GM19324 (cell line): Measurements from ENCODE around the gene GP2.

Experiments
- ATAC-seq: cut with Tn5 transposase; IDR thresholded peaks from one replicate; pipeline ENCODE4 v1.9.1; 2021; ENCODE audit warnings: mild to moderate bottlenecking, moderate library complexity; ENCODE audit not compliant: unreplicated experiment, low FRiP score

Gene GP2

GRCh38 chr16:20308266-20308665 lies 19.0 kb downstream of the GP2 start:
- no peak for ATAC-seq

DNA sequence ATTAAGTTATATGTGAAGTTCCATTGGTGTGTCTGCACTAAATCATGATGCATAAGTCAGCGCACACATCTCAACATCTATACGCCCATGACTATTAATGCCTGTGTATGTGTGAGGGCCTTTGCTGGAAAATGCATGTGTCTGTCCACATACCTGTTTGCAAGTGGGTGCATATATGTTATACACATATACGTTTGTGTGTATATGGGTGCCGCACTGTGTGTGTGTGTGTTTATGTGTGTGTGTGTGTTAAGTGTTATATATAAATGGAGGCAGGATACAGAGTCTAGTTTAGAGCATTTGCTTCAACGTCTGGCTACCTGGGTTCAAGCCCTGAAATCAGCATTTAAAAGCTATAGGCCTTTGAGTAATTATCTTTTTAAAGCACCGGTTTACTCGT lies 19.5 kb downstream of the GP2 start:
- ATAC-seq: no peak

GRCh38 chr16:20307240-20307671 lies 20.1 kb downstream of the GP2 start:
- ATAC-seq: no peak

DNA sequence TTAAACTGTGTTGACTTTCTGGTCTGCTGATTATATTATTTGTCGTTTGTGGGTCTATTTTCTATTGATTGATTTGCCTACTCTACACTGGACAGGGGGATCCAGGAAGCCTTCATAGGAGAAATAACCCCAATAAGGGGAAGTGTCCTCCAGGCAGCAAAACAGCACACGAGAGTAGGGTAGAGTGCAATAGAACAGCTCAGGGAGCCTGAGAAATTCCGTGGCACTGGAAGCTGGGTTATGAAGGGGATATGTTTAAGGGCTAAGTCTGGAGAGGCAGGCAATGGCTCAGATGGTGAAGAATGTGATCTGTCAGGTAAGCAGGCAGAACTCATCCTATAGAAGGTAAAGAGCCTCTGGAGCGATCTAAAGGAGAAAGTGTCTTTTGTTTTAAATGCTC lies 20.9 kb downstream of the GP2 start:
- ATAC-seq: no peak

- no peak for ATAC-seq
Observed at GRCh38 chr16:20303012-20303411, 24.3 kb downstream of the GP2 start.

DNA sequence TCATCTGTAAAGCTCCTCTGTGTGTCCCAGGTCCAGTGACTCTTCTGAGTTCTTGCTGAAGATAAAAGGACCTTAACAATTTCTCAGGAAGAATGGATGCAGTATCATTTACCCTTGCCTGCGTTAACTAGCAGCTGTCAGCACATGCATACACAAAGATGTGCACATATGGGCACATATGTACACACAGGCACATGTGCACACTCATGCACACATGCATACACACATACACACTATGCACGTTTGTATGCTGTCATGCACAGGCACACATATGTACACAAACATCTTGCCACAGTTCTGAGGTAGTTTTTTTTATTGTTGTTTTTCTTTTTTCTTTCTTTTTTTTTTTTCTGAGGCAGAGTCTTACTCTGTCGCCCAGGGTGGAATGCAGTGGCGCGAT lies 24.9 kb downstream of the GP2 start:
- ATAC-seq: no peak

GRCh38 chr16:20301840-20302239 lies 25.5 kb downstream of the GP2 start:
- no peak for ATAC-seq

DNA sequence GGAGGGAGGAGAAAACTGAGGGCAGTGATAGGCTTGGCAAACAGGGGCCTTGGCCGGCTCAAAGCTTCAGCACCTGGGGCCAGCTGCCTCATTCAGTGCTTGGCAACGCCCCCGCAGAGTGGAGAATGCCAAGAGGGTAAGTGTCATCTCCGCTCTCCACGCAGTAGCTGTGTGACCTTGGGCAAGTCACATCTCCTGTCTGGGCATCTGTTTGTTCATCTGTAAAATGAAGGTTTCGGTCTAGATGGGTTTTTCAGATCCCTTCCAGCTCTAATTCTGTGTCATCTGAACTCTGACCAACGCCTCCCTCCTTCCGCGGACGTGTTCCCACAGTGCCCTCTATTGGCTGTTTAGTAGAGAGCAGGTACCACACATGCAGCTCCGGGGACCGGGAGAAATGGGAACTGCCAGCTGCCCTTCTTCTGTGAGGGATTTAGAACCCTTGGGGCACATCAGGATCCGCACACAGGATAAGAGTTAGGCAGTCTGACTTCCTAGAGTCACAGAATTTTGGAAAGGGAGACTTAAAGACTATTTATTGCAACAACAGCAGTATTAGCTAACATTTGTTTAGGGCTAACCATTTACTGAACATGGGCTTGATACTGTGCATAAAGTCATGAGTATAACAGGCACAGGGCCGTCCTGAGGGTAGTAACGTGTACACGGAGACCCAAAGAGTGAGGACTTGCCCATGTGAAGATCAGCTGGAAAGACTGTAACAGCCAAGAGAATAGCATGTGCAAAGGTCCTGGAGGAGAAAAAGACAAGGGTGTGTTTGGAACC lies 26.8 kb downstream of the GP2 start:
- ATAC-seq: no peak

GRCh38 chr16:20298452-20298851 lies 28.9 kb downstream of the GP2 start:
- no peak for ATAC-seq

DNA sequence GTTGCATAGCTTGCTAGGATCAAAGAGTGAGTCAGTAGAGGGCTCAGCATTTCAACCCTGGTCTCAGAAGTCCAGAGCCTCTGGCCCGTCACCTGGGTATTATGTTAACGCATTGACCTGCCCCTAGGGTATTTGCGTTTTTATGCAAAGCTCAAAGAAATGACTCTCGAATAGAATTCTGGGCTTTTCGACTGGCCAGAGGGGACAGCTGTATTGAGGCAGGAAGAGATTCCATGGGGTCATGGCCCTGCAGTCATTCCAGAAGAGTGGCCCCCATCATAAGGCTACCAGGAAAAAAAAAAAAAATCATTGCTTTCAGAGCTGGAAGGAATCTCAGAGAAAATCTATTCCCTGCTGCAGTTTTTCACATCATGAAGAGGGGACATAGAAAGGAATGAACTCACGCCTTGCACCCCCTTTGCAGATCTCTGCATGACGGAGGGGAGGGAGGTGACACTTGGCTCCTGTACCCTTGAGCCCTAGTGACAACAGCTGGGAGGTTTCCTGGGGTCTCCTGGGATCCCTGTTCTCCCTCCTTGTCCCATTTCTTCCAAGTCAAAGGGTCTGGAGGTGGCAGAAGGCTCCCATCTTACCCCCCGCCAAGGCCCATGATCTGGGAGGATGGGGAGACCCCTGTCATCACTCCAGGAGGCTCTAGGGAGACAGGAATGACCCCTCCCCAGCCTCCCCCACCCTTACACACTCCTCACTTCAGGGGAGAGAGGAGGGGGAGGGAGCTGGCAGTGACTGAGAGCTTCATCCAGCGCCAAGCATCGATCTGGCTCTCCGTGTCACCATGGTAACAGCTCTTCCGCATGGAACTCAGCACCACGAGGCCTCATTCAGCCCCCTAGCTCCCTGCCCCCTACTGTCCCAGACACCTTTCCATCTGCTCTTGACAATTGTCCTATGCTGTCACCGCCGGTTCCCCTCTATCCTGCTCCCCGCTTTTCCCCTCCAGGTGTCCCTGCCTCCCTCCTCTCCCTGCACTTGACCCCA lies 35.8 kb downstream of the GP2 start:
- ATAC-seq: no peak

GRCh38 chr16:20289571-20289970 lies 37.7 kb downstream of the GP2 start:
- ATAC-seq: no peak

DNA sequence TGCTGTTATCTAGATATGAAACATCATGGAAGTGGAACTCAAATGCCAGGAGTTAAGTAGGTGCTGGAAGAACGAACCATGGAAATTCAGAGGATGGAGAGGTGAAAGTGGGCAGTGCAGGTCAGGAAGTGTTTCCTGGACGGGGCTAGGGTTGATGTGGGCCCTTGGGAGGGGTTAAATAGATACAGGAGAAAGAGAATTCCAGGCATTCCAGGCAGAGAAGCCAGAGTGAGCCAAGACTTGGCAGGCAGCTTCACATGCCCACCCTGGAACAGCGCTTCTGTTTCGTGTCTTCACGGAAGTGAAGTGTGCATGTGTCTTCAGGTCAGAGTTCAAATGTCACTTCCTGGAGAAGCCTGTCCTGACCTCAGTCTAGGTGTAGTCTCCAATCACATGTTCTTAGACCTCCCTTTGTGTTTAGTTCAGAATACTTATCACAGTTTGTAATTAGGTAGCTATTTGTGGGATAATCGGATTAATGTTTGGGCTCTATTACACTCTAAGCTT lies 41.3 kb downstream of the GP2 start:
- ATAC-seq: no peak

DNA sequence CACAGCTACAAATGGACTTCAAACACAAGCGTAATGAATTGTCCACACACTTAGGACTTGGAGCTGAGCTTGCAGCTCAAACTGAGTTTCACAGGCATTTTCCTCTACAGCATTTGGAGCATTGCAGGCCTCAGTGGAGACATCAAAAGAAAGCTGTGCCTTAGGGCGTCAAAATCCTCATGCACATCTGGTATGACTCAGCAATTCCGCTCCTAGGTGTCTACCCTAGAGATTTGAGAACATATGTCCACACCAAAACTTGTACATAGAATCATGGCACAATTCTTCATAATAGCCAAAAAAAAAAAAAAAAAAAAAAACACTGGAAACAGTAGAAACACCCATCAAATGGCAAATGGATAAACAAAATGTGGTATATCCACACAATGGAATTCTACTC lies 47.1 kb downstream of the GP2 start:
- no peak for ATAC-seq

GRCh38 chr16:20271893-20272292 lies 55.4 kb downstream of the GP2 start:
- no peak for ATAC-seq

DNA sequence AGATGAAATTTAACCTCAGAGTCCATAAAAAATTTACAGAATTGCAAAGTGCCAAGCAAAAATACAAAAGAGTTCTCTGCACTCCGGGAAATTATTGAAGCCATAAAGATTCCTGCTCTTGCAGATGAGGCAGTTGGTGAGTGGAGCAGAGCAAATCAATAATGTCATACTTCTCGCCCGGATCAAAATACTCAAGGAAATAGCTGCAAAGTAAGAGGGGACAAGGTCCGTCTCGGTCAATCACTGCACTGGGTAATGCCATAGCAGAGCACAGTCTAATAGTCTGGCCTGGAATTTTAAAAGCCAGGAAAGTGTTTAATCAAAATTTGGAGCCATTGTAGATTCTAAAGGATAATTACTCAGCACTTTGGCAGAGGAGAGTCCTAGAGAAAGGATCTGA lies 58.9 kb downstream of the GP2 start:
- no peak for ATAC-seq

- no peak for ATAC-seq
Observed at GRCh38 chr16:20265019-20265418, 62.3 kb downstream of the GP2 start.

DNA sequence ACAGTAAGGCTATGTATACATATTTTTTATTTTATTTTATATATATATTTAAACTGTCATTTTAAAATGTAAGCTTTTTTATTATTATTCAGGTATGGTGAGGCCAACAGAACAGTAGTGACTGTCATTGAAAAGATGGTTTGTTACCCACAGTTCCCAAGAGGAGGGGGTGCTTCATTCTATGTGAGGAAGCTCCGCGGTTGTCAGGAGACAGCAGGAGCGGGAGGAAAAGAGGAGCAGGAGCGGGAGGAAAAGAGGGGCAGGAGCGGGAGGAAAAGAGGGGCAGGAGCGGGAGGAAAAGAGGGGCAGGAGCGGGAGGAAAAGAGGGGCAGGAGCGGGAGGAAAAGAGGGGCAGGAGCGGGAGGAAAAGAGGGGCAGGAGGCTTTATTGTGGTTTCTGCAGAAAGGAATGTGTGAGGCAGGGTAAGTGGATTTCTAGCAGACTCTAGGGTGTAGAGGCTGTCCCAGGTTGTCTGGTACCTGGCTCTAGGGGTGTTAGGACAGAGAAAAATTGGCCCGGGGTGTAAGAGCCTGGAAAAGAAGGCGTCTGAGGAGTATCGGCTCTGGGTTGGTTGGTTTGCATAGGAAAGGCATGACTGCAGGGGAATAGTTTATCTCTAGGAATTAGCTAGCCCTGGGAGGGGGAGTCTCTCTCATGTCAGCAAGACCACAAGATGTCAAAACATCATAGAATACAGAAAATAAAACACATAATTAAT lies 64.0 kb downstream of the GP2 start:
- no peak for ATAC-seq

DNA sequence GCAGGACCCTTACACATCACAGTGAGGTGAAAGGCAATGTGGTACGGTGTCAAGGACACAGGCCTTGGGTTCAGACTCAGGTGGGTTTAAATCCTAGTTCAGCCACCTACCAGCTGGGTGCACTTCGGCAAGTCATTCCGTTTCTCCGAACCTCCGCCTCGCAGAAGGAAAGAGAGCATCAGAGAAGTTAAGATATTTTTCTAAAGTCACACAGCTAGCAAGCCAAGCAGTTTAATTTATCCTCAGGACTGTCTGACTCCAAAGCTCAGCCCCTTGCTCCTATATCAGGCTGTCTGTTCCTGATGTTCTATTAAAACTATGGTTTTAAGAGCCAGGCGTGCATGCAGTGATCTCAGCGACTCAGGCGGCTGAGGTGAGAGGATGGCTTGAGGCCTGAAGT lies 65.1 kb downstream of the GP2 start:
- ATAC-seq: no peak

DNA sequence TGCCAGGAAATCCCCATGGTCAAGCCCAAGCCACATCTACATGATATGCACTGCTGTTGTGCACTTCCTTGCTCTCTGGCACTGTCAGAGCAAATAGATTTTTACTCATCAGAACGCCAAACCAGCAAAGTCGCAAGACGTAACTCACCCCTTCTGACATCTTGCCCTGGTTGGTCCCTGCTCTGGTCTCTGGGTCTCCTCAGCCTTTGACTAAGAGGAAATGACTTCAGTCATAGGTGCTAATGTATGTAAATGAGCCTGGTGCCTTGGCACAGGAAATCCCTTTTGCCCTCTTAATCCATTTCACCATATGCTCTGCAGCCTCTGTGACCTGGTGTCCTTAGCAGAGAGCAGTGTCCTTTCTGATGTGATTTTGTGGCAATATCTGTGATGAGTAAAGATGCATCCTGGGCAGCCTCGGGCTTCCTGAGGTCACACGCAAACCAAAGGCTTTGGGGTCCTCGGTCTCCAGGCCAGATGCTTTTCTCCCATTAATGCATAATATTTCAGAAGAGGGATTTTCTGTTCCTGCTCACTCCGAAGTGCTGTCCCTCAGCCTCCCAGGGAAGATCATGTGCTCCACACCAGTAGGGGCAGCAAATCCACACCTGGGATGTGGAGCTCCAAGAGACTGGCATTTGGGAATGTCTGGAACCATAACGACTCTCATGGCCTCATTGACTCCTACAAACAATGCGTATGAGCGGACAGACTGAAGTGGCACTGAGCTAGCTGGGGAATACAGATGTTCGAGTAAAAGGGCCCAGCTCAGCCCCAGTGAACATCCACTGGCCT lies 66.9 kb downstream of the GP2 start:
- no peak for ATAC-seq
